ENCODE measurements around the gene PREP.
"Not testable (repeated sequence)": the region's sequence is repeated elsewhere in the genome, so short reads cannot be mapped to it uniquely, and the experiment has no call there.

The PREP gene

DNA sequence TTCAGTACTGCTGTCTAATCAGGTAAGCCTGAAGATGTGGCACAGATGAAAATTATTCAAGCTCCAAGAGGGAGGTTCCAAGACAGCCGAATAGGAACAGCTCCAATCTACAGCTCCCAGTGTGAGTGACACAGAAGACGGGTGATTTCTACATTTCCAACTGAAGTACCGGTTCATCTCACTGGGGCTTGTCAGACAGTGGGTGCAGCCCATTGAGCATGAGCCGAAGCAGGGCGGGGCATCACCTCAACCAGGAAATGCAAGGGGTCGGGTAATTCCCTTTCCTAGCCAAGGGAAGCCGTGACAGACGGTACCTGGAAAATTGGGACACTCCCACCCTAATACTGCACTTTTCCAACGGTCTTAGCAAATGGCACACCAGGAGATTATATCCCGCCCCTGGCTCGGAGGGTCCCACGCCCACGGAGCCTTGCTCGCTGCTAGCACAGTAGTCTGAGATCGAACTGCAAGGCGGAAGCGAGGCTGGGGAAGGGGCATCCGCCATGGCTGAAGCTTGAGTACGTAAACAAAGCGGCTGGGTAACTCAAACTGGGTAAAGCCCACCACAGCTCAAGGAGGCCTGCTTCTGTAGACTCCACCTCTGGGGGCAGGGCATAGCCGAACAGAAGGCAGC lies 64.4 kb downstream of the PREP start:
- DNase-seq, result not testable (repeated sequence)

DNA sequence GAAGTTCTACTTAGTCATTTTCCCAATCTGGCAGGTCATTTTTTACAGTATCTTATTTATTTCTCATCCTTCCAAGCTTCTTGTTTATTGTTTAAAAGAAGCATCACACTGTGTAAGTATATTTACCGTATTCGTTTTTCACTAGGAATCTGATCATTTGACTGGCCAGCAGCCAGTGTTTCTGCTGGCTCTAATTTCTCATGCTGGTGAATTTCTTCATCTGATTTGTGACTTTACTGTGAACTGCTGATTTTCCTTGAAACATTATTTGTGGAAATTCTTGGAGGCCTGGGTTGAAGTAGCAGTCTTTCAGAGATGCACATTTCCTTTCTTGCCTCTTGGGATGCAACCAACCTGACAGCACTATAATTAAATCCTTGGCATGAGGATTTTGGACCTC lies 65.9 kb downstream of the PREP start:
- DNase-seq, result no peak

DNA sequence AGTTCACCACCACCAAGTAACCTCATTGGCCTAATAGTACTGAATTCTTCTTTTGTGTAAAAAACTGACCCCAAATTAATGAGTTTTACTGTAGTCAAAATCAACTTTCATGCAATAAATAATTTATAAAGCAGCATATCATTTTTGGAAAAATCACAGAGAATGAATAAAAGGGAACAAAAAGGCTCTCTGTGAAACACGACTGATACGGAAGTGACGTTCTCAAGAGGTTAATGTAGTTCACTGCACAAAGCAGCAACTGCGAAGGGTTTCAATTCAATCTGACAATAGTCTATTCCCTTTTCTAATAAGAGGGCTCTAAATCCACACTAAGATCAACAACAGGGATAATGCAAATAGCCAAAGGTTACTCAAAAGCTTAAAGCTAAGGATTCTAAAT lies 70.3 kb downstream of the PREP start:
- DNase-seq, result no peak

DNA sequence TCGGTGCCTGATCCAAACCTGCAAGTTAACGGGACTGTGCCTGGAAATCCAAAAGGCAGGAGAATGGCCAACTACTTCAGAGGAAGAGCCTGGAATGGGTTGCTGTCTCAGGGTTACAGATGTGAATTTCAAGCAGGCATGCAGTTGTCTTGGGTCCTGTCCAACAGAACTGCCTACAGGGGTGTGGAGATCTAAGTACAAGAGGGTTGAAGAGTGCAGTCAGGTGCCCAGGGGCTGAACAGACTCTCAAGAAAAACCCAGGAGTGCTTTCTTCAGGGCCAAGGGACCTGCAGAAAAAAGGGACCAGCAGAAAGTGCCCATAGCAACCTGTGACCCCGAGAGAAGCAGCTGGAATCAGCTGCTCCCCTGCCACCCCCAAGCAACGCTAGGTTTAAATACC lies 71.0 kb downstream of the PREP start:
- DNase-seq, result no peak

DNA sequence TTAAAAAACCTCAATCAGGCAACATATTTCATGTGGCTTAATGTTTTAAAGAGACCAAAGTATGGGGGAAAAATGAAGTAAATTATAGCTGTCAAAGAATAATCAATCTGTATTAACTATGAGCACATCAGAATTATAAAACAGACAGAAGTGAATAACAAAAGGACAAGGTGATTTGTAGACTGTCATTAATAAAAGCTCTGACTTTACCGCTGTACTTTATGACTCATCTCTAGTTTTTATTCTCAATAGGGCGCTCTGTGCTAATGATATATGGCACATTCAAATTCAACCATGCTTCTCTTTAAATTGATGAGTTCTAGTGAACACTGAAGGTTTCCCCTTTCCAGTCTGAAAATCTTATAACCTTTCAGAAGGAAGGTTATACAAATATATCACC lies 72.0 kb downstream of the PREP start:
- no peak for DNase-seq

DNA sequence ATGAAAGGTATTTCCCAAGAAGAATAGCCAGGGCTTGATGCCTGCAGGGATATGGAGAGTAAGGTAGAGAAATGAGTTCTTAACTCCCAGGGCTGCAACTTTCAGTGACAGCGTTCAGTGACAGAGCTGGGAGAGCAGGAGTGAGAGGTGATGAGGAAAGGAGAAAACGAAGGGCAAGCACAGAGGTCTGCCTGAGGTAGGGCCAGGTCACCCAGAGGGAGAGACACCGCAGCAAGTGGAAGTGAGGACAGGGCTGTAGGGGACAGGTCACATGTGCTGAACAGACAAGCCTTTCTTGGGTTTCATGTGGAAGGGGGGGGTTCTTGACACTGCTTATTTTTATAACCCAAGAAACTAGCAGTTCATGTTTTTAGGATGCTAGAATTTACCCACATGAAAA lies 72.5 kb downstream of the PREP start:
- DNase-seq, result no peak

DNA sequence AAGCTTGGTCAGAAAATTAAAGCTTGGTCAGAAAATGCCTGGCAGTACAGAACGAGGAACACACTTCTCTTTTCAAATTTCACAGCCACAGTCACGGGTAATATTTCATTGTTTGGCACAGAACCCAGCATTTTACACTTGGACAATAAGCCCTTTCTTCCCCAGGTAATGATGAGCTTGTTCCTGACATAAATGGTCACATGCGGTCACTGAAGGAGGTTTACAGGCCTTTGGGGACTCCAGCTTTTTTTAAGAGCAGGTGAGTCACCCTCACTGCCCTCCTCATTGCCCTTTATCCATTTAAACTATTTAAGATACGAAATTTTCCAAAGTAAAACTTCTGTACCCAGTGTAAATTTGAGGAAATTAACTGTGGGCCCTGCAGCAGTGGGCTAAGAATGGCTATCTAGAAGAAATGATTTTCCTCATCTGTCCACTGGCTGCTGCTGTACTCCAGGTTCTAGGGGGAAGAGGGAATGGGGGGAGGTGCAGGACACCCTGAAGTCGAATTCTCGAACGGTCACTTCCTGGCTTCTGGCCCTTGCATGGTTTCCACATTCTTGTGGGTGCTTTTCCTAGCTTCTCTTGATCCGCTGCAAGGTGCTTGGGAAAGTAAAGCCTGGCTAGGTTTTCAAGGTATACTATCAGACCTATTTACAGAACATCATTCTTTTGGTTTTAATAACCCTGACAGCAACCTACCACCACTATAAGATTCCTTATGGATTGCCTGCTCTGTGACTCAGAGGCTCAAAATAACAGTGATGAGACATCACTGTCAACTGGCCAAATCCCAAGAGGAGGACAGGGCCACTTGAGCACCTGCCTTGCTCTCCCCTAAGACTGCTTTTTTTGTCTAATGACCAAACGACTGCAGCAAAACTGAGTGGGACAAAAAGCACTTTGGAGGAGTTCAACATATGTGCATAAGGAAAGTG lies 75.8 kb downstream of the PREP start:
- no peak for DNase-seq

DNA sequence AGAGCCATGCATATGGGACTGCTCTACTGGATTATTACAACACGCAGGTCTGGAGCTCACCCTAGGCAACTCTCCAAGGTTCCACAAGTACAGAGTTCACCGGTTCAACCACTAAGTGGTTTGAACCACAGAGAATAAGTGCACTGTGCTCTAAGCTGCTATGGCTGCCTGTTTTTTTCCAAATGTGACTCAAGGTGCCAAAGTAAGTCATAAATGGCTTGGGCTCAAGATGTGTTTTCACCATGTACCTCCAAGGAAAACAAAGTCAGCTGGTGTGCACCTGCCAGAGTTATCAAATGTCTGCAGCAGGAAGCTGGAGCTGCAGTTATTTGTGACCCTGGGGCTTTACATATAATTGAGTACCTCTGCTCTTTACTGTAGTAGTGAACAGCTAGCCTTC lies 76.7 kb downstream of the PREP start:
- DNase-seq, result no peak

DNA sequence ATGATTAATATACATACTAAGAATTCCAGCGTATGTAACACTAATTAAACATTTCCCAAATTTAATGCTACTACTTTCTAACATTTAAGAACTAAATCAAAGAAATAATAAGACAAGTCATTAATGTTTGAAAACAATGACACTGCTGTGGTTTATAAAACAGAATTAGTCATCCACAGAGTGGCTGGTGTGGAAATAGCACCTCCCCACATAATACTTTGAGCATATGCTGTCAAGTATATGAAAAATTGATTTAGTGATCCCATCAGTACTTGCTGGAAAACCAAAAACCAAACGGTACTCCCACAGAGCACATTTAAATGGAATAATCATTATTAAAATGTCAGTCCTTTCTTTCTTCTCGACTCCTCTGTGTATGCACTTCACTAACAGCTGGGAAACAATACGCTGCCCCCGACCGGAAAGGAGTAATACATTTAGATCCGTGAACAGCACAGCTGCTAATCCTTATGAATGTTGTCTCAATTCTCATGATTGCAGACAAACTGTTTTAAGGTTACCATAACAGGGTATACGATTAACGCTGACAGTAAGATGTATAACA lies 78.4 kb downstream of the PREP start:
- no peak for DNase-seq

DNA sequence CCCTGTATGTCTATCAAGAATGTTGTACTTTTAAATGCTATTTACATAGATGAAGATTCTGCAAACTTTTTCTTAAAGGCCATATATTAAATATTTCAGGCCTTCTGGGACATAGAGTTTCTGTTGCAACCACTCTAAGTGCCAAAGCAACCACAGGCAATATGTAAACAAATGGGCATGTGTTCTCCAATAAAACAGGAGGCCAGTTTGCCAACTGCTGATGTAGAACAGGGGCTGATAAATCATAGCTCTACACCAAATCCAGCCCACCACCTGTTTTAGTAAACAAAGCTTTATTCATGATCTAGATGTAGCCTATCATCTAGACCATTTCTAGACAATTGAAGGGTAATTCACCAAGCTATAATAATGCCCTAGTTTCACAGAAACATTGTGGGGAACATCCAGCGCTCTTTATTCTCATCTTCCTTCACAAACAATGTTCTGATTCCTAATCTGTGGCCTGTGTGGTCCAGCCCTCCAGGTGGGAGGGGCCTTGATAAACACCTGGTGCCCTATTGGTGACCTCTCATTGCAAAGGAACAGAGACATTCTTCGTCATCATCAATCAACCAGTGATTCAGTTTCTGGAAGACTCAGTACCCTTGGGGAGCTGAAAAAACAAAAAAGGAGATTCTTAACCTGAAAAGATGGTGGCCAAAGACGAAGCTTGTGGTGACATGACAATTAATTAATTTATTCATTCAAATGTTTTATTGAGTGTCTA lies 80.2 kb downstream of the PREP start:
- DNase-seq, result no peak

DNA sequence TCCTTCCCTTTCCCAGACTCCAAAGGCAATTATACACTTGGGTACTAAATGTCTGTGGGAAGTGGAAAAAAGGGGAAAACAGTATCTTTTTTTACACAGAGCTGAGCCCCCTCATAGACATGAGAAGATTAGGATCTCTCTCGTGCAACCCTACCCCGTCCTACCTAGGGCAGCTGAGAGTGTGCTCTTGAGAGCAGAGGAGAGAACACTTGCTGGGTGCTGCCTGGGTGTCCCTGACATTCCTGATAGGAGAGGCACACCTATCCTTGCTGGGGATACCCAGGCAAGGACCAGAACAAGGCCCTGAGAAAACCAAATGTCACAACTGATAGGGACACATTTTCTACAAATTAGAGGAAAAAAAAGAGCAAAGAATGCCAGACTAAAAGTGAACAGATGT lies 81.2 kb downstream of the PREP start:
- DNase-seq, result no peak

DNA sequence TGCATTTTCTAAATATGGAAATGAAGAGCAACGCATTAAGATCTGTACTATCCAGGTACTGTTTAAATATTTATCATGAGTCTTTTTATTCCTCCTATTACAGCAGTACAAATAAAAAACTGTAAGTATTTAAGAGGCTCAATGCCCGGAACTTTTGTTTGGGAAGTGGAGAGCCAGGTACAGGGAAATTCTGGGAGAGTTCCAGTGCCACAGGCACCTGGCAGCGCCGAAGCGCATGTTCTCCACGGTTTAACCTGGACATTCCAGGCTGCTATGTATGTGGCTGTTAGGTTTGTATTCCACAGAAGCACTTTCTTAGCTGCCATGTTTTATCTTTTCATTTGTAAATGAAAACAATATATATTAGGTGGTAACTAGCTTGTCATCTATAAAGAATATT lies 81.7 kb downstream of the PREP start:
- no peak for DNase-seq

DNA sequence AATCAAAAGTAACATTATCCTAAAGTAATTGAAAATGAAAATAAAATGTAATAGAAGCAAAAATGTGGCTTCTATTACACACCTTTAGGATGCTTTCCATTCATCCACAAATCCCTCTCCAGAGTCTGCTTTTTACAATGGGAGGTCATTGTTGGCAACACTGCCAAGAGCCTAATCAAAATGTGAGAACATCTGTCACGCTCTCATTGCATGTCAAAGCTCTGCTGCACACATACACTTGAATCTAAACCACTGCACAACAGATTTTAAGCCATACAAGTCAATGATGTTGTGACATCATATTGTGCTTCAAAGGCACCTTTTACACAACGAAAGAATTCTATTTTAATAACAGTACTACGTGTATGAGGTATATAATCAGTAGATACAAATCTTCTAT lies 82.1 kb downstream of the PREP start:
- no peak for DNase-seq

DNA sequence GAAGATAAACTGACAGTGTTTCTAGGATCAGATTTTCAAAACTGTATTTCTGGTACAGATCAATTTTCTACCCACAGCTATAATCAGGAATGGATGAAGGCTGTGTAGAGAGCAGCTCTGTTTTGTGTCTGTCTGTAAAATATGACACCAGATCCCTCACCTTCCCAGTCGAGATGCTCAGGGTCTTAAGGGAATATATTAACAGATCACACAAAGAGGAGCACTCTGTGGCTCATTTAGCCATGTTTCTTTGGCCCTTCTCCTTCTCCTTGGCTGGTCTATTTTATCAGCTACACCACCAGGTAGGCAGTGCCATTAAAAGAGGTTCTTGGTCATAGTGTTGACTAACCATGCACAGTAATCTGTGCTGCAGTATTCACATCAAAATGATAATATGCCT lies 82.6 kb downstream of the PREP start:
- DNase-seq, result no peak

DNA sequence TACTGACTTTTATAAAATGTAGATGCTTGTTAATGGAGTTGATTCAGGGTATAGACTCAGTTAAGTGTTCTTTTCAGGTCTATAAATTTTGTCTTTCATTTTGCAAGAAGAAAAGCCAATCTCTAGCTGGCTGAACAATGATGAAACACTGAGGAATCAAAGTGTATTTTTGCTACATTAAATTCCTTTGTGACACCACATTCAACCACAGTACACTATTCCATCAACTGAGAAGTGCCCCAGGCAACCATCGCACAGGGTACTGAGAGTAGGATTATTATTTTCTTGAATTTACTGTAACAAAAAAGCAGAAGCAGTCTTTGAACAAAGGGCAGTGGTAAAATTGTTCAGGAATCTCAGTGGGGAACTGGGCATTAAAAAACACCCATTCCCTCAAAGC lies 83.6 kb downstream of the PREP start:
- DNase-seq, result no peak

DNA sequence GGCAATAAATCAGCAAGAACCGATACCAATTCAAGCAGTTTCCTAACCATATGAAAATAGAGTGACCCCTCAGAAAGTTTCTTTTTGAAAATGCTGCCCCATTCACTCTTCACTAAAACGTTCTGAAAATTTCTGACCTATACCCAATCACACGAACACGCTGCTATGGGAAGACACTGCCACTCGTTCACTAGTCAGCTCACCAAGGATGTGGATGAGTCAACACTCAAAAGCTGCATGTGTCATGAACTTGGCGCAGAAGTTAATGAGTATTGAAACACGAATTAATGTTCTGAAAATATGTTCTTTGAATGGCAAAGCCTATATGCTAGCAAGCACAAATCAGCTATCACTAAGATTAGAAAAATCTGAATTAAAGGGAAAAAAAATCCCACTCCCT lies 84.2 kb downstream of the PREP start:
- DNase-seq, result no peak

DNA sequence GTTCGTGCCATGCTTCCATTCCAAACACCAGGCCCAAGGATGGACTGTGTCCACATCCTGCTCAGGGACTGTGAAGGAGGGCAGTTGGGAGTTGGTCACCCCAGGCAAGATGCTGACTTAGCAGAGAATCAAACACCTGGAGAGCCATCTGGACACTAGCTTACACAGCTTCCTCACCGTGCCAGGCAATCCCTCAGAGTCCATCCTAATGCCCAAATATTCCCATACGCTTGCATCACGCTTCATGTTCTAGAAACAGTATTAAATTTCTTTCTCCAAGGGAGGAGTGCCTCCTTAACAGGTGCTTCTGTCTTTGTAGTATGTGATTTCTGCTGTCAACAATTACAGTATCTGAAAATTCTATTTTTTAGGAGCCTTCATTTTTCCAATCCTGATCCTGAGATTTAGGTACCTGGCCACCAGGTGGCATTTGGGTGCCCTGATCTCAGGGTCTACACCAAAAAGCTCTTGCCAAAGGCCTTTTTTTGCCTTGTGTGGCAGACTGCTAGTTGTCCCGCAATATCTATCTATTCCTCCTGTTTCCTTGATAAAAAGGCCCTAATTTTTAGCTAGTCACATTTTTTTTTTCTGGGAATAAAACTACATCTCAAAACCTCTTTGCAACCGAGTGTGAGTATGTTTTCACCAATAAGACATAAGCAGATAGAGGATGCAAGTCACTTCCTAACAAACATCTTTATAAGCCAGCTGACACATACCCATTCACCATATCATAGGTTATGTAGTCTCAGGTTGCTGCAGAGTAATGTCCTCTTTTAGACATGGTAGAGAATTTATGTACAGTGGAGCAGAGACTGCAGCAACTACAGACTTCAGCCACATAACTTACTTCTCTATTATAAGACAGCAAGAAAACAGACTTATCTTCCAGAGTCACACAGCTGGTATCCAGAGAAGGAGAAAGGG lies 85.0 kb downstream of the PREP start:
- DNase-seq, result no peak

DNA sequence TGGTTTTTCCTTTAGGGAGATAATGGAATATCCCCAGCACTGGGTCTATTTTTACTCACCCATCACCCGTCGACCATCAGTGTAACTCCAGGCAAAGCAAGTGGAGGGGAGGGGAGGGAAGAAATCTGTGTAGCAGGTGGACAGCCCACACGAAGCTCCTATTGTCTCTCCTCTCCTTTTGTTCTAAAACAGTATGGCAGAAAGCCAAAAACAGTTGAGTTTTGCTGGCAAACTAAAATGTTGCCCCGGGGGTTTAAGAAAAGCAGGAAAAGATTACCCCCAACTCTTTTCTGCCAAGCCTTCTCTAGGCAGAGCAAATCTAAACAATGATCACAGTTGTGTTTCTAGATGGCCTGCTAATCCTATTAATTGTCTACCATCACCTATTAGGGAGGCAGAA lies 89.7 kb downstream of the PREP start:
- DNase-seq, result no peak

DNA sequence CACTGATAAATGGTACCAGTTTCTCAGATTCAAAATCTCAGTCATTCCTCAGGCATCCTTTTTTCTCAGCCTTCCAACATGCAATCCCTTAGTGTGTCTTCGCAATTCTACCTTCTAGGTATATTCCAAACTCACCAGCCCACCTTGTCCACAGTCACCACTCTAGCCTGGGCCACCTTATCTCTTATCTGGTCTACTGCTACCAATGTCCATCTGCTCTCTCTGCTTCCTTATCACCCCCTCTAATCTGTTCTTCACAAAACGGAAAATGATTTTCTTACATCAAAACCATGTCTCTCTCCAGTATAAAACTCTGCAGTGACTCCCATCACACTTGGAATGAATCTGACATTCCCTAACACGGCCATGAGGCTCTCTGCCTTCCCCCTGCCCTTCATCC lies 91.9 kb downstream of the PREP start:
- no peak for DNase-seq

DNA sequence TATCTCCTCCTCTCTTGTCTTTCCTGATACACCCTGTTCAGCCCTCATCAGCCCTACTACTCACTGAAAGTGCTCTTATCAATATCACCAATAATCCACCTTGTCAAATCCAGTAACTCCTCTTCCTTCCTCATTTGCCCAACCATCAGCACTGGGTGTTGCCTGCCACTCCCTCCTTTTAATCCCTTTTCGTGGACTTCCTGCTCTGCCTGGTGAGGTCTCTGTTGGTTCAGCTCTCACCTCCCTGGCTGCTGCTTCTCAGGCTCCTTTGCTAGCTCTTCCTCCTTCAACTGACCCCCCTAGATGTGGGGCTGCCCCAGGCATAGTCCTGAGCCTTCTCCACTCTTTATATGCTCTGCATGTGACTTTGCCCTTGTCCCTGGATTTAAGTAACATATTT lies 92.5 kb downstream of the PREP start:
- no peak for DNase-seq

DNA sequence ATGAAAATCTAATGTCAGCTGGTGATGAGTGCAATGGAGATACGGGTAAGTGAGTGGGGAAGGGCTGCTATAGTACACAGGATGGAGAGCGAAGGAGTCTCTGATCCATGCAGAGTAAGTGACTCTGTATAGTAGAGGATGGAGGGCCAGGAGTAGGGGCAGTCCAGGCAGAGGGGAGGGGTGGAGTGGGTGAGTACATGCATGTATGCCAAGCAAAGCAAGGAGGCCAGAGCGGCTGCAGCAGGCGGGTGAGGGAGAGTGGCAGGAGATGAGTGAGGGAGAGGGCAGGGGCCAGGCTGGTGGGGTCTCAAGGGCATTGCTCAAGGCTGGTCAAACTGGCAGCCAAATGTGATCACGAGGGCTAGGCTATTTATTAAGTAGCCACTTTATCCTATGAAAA lies 94.0 kb downstream of the PREP start:
- DNase-seq, result no peak

DNA sequence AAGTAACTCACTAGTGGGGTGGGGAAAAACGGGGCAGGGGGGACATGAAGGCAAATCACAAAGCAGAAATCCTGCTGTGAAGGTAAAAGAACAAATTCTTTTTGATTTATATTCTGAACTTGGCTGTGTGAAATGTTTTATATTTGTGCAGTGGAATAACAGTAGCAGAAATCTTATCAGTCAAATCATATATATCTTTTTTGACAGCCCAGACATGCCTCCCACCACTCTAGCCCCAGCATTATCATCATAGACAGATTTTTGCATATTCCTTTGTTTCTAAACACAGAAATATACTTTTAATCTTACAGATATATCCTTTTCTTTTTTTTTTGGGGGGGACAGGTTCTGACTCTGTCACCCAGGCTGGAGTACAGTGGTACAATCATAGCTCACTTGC lies 97.4 kb downstream of the PREP start:
- no peak for DNase-seq

DNA sequence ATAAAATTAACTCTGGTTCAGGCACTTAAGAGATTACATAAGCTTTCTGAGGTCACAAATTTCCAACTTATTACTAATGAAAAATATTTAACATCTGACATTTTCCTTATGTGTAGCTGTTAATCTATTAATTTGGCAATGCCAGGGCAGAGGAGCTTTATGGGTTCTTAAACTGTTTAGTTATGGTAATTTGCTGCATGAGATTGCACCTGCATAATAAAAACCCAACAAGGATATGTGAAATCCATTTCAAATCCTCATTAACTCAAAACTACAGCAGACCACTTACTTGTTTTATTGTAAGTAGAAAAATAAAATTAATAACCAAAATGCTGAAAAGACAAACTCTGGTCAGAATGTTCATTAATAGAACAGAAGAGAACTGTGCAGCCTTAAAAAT lies 98.1 kb downstream of the PREP start:
- DNase-seq, result no peak

Data from right forelimb (tissue), 1 donor.